DND-41 (cell line): ENCODE results near the gene SRP14.

Source experiments
- ATAC-seq: fragments of 200-7000 bp; cut with Tn5 transposase; 3 replicates; pipeline ENCODE4 v1.9.1; 2021; ENCODE audit warnings: low read depth; ENCODE audit not compliant: insufficient read depth
- DNase-seq: peaks from one replicate; pipeline ENCODE4 v3.0.0-alpha.2; 2020
- H2AFZ ChIP-seq: 2 replicates; pipeline ENCODE4 v1.6.0; 2012; ENCODE audit warnings: low read depth, low read length
- H3K27ac ChIP-seq: 2 replicates; pipeline ENCODE4 v1.5.1; 2012; ENCODE audit warnings: low read length, inconsistent platforms
- H3K27me3 ChIP-seq: fragments of 200-600 bp; sonication (generic); 2 replicates; pipeline ENCODE4 v1.6.0; 2012; ENCODE audit warnings: low read length, mild to moderate bottlenecking, inconsistent platforms; ENCODE audit not compliant: insufficient read depth, poor library complexity
- H3K36me3 ChIP-seq: 2 replicates; pipeline ENCODE4 v1.5.1; 2012; ENCODE audit warnings: low read length, inconsistent platforms; ENCODE audit not compliant: insufficient read depth
- H3K4me1 ChIP-seq: 2 replicates; pipeline ENCODE4 v1.5.1; 2012; ENCODE audit warnings: mild to moderate bottlenecking, low read length; ENCODE audit not compliant: insufficient read depth
- H3K4me2 ChIP-seq: 2 replicates; pipeline ENCODE4 v1.6.0; 2012; ENCODE audit warnings: mild to moderate bottlenecking, moderate library complexity, low read length, inconsistent platforms; ENCODE audit not compliant: insufficient read depth
- H3K4me3 ChIP-seq, 2 experiments: fragments of 200-600 bp in 1 of 2; shearing (Covaris generic) in 1 of 2; 2 replicates each; pipeline ENCODE4 v1.5.1; 2012 to 2016; ENCODE audit warnings: inconsistent platforms in 2 of 2, low read length in 2 of 2, mild to moderate bottlenecking in 2 of 2, low read depth in 1 of 2, moderate library complexity in 1 of 2
- H3K79me2 ChIP-seq: 2 replicates; pipeline ENCODE4 v1.6.0; 2012; ENCODE audit warnings: low read length, inconsistent platforms; ENCODE audit not compliant: insufficient read depth
- H3K9ac ChIP-seq: 2 replicates; pipeline ENCODE4 v1.6.0; 2012; ENCODE audit warnings: low read depth, mild to moderate bottlenecking, inconsistent platforms, low read length, moderate library complexity
- H3K9me3 ChIP-seq: 2 replicates; pipeline ENCODE4 v1.5.1; 2012; ENCODE audit warnings: low read length, moderate library complexity, mild to moderate bottlenecking, inconsistent platforms; ENCODE audit not compliant: insufficient read depth, severe bottlenecking
- H4K20me1 ChIP-seq: 2 replicates; pipeline ENCODE4 v1.6.0; 2012; ENCODE audit warnings: low read length; ENCODE audit not compliant: insufficient read depth
- EZH2 ChIP-seq: IDR thresholded peaks from 3 replicates; pipeline ENCODE4 v1.6.1; 2012; ENCODE audit warnings: borderline replicate concordance, low read depth, mild to moderate bottlenecking, moderate library complexity, low read length, inconsistent platforms; ENCODE audit not compliant: severe bottlenecking
- TF ChIP-seq, protein P1 (sequence below): IDR thresholded peaks from 2 replicates; pipeline ENCODE4 v1.5.1; 2012; ENCODE audit warnings: borderline replicate concordance, low read length, moderate library complexity, mild to moderate bottlenecking; ENCODE audit not compliant: poor library complexity, severe bottlenecking; ENCODE audit errors: extremely low read depth

SRP14 gene

GRCh38 chr15:40034186-40034946 is 4.6 kb downstream of the SRP14 start:
- ATAC-seq (no peak), DNase-seq (no peak)
- Histone ChIP-seq H3K9me3 (no peaks in the 10 kb centered on the region), H4K20me1 (peaks cover 4% of the 10 kb centered on the region; the same call in 1 of the 2 replicates), H3K4me2 (no peak overlapping the region), H3K4me3 (no peak overlapping the region), H3K36me3 (peaks cover 87% of the 10 kb centered on the region), H3K79me2 (peaks cover 32% of the 10 kb centered on the region), H3K4me1 (peaks cover 20% of the 10 kb centered on the region), H3K27ac (no peak overlapping the region), H3K9ac (no peak overlapping the region), H3K27me3 (no peaks in the 10 kb centered on the region), H2AFZ (no peak overlapping the region)
- TF ChIP-seq EZH2, result no peak
- TF ChIP-seq, protein P1, sequence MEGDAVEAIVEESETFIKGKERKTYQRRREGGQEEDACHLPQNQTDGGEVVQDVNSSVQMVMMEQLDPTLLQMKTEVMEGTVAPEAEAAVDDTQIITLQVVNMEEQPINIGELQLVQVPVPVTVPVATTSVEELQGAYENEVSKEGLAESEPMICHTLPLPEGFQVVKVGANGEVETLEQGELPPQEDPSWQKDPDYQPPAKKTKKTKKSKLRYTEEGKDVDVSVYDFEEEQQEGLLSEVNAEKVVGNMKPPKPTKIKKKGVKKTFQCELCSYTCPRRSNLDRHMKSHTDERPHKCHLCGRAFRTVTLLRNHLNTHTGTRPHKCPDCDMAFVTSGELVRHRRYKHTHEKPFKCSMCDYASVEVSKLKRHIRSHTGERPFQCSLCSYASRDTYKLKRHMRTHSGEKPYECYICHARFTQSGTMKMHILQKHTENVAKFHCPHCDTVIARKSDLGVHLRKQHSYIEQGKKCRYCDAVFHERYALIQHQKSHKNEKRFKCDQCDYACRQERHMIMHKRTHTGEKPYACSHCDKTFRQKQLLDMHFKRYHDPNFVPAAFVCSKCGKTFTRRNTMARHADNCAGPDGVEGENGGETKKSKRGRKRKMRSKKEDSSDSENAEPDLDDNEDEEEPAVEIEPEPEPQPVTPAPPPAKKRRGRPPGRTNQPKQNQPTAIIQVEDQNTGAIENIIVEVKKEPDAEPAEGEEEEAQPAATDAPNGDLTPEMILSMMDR, result no peak

DNA sequence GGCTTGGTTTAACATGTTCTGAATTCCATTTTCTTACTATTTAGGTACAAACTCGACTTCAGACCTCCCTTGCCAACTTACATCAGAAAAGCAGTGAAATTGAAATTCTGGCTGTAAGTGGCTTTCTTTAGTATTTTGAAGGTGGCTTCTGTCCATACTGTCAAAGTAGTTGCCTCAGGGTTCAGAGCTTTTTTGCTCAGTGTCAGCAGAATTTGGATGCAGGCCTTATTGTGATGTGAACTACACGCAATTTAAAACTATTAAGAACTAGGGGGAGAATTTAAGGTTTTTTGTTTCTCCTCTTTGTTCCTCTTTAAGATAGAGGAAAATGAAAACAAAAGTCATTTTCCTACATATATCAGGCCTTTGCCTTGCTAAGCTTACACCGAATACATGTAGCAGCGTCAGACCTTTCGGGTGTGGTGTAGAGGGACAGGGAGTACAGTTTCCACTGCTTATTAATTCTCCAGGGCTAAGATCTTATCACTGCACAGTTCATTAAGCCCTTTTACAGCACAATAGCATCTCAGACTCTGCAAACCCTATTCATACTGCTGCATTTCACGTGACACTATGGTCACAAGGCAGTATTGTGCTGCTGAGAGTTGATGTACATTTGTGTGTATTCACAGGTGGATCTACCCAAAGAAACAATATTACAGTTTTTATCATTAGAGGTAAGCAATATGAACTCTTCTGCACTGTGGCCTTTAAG is 6.7 kb downstream of the SRP14 start:
- ATAC-seq (no peak), DNase-seq (no peak)
- Histone ChIP-seq H4K20me1 (no peaks in the 10 kb centered on the region), H3K79me2 (peaks cover 12% of the 10 kb centered on the region), H3K4me3 (no peak overlapping the region), H3K36me3 (peaks cover 80% of the 10 kb centered on the region), H3K27me3 (no peaks in the 10 kb centered on the region), H3K4me2 (no peak overlapping the region), H3K4me1 (peaks cover 10% of the 10 kb centered on the region; the same call in 1 of the 2 replicates), H3K9me3 (no peaks in the 10 kb centered on the region), H3K27ac (no peak overlapping the region), H2AFZ (no peak overlapping the region), H3K9ac (no peak overlapping the region)
- no peak for TF ChIP-seq EZH2
- TF ChIP-seq, protein P1, result no peak

GRCh38 chr15:40031300-40031699 is 7.7 kb downstream of the SRP14 start:
- DNase-seq (no peak), ATAC-seq (no peak)
- peaks cover 74% of the 10 kb centered on the region for H3K36me3 ChIP-seq

More at GRCh38 chr15:40031300-40031699, 7.7 kb downstream of the SRP14 start:
- H2AFZ ChIP-seq, result no peak overlapping the region
- H3K4me3 ChIP-seq, result no peak overlapping the region
- H4K20me1 ChIP-seq, result no peaks in the 10 kb centered on the region
- no peak overlapping the region for H3K27ac ChIP-seq
- H3K4me1 ChIP-seq, result 0 out of 2 replicates have a peak, but pooled peaks cover under 1% of the 10 kb centered on the region
- peaks cover 3% of the 10 kb centered on the region; the same call in 1 of the 2 replicates for H3K79me2 ChIP-seq
- H3K9me3 ChIP-seq, result no peaks in the 10 kb centered on the region
- H3K9ac ChIP-seq, result no peak overlapping the region
- H3K4me2 ChIP-seq, result no peak overlapping the region
- TF ChIP-seq EZH2, result no peak
- TF ChIP-seq, protein P1, result no peak
- H3K27me3 ChIP-seq, result no peaks in the 10 kb centered on the region
